HG02571 (cell line): ENCODE results near the gene PSMB8.

ENCODE experiments used
- ATAC-seq: cut with Tn5 transposase; IDR thresholded peaks from one replicate; pipeline ENCODE4 v1.9.1; 2021; ENCODE audit warnings: mild to moderate bottlenecking, moderate library complexity; ENCODE audit not compliant: unreplicated experiment

Gene PSMB8

GRCh38 chr6:32799168-32799567, 44.7 kb downstream of the PSMB8 start:
- ATAC-seq: no peak

GRCh38 chr6:32796848-32797776, 46.7 kb downstream of the PSMB8 start:
- no peak for ATAC-seq

- no peak for ATAC-seq
Measured at GRCh38 chr6:32794510-32794909, 49.3 kb downstream of the PSMB8 start.

- no peak for ATAC-seq
Measured at GRCh38 chr6:32792901-32793435, 50.9 kb downstream of the PSMB8 start.
